B cell (primary cell): ENCODE data around the gene ANXA7. TPM values are rescaled to one million over a fixed set of nuclear protein-coding genes. Genes with fewer than 3 reads are reported as not detected.
A peak's percentile ranks its signal among the peaks of the same experiment; 100 is the strongest.

Experiments
- ATAC-seq: fragments of 200-7000 bp; cut with Tn5 transposase; one replicate; pipeline ENCODE4 v1.10.0; 2021; ENCODE audit warnings: low read depth, mild to moderate bottlenecking, moderate number of reproducible peaks, moderate library complexity
- CTCF ChIA-PET: fragments of 350-600 bp; sonication (Branson Sonifier 250); formaldehyde crosslinking; loops from one replicate; lab custom pipeline; 2021; ENCODE audit warnings: antibody characterized with exemption, inconsistent platforms; lab: Charles Lee
- POLR2A ChIA-PET: fragments of 350-600 bp; sonication (Branson Sonifier 250); formaldehyde crosslinking; loops from one replicate; lab custom pipeline; 2021; ENCODE audit warnings: antibody characterized with exemption; lab: Charles Lee
- DNase-seq: peaks from one replicate; pipeline ENCODE4 v3.0.0; 2013
- H2AFZ ChIP-seq: 2 replicates; pipeline ENCODE4 v1.6.1; 2012; ENCODE audit warnings: mild to moderate bottlenecking, low read depth, low read length; ENCODE audit not compliant: insufficient read depth, poor library complexity, severe bottlenecking
- H3K27ac ChIP-seq, 2 donors: 1 replicate in 1 of 2; 2 replicates in 1 of 2; pipeline ENCODE4 v1.5.1; 2012 to 2013; ENCODE audit warnings: low read length in 2 of 2, mild to moderate bottlenecking in 2 of 2, moderate library complexity in 1 of 2
- H3K27me3 ChIP-seq, 4 experiments: fragments of 200-600 bp in 1 of 4; sonication (generic) in 1 of 4; replicated peaks in 1 of 4; 1 replicate in 2 of 4; 2 replicates in 2 of 4; pipeline versions ENCODE4 v1.6.1 to v1.7.0; 2013 to 2016; ENCODE audit warnings: low read length in 3 of 4, mild to moderate bottlenecking in 2 of 4, mixed read lengths in 1 of 4, moderate library complexity in 1 of 4; ENCODE audit not compliant: insufficient read depth in 4 of 4, control insufficient read depth in 3 of 4; ENCODE audit errors: control extremely low read depth in 1 of 4
- H3K36me3 ChIP-seq, 2 experiments: replicated peaks in 1 of 2; 1 replicate in 1 of 2; 2 replicates in 1 of 2; pipeline versions ENCODE4 v1.6.1 to v1.7.1; 2013; ENCODE audit warnings: low read length in 1 of 2; ENCODE audit not compliant: insufficient read depth in 2 of 2, control insufficient read depth in 1 of 2; ENCODE audit errors: control extremely low read depth in 1 of 2, extremely low read depth in 1 of 2
- H3K4me1 ChIP-seq, 2 donors: fragments of 200-600 bp in 1 of 2; sonication (generic) in 1 of 2; 1 replicate in 1 of 2; 2 replicates in 1 of 2; pipeline versions ENCODE4 v1.5.1 to v1.6.1; 2013 to 2017; ENCODE audit warnings: low read length in 2 of 2; ENCODE audit not compliant: control insufficient read depth in 2 of 2, insufficient read depth in 2 of 2
- H3K4me2 ChIP-seq: replicated peaks from 2 replicates; pipeline ENCODE3; 2012; ENCODE audit warnings: mild to moderate bottlenecking, low read depth, low read length; ENCODE audit not compliant: poor library complexity, severe bottlenecking
- H3K4me3 ChIP-seq, 5 experiments: fragments of 200-600 bp in 1 of 5; sonication (generic) in 1 of 5; 1 replicate in 3 of 5; 2 replicates in 2 of 5; pipeline versions ENCODE4 v1.5.1 to v1.7.0; 2011 to 2016; ENCODE audit warnings: low read length in 4 of 5, mild to moderate bottlenecking in 4 of 5, low read depth in 2 of 5, control low read depth in 1 of 5, moderate library complexity in 1 of 5; ENCODE audit not compliant: insufficient read depth in 1 of 5; ENCODE audit errors: control extremely low read depth in 1 of 5, extremely low read depth in 1 of 5
- H3K79me2 ChIP-seq: fragments of 200-600 bp; sonication (generic); one replicate; pipeline ENCODE4 v1.6.0; 2016; ENCODE audit warnings: low read length; ENCODE audit not compliant: control insufficient read depth, insufficient read depth
- H3K9ac ChIP-seq: fragments of 200-600 bp; sonication (generic); 2 replicates; pipeline ENCODE4 v1.6.1; 2017; ENCODE audit warnings: mild to moderate bottlenecking, low read length, moderate library complexity
- H3K9me3 ChIP-seq, 3 donors: one replicate each; pipeline versions ENCODE4 v1.6.1 to v1.7.1; 2013; ENCODE audit warnings: low read length in 2 of 3; ENCODE audit not compliant: control insufficient read depth in 2 of 3, insufficient read depth in 1 of 3; ENCODE audit errors: control extremely low read depth in 1 of 3
- H4K20me1 ChIP-seq: 2 replicates; pipeline ENCODE4 v1.6.0; 2012; ENCODE audit warnings: mild to moderate bottlenecking, low read length; ENCODE audit not compliant: insufficient read depth, control insufficient read depth, poor library complexity, severe bottlenecking
- H3K27ac Mint-ChIP-seq: one replicate; pipeline ENCODE4 v1.8.0; 2021; ENCODE audit warnings: mixed read lengths
- H3K27me3 Mint-ChIP-seq: one replicate; pipeline ENCODE4 v1.8.0; 2021; ENCODE audit warnings: mixed read lengths
- H3K4me1 Mint-ChIP-seq: one replicate; pipeline ENCODE4 v1.8.0; 2021; ENCODE audit warnings: mixed read lengths
- H3K4me3 Mint-ChIP-seq: one replicate; pipeline ENCODE4 v1.8.0; 2021; ENCODE audit warnings: mixed read lengths
- H3K9me3 Mint-ChIP-seq: one replicate; pipeline ENCODE4 v1.8.0; 2022; ENCODE audit warnings: mixed read lengths; ENCODE audit not compliant: insufficient read depth
- EZH2 ChIP-seq: IDR thresholded peaks from 2 replicates; pipeline ENCODE4 v1.6.1; 2012; ENCODE audit warnings: borderline replicate concordance, low read depth, mild to moderate bottlenecking, moderate library complexity, low read length; ENCODE audit not compliant: insufficient read depth, poor library complexity, severe bottlenecking
- WGBS: methylation state at CpG from one replicate; pipeline ENCODE4 v1.1.5; 2013; ENCODE audit warnings: missing lambda C conversion rate; ENCODE audit not compliant: insufficient coverage; 5-methylcytosine and 5-hydroxymethylcytosine counted together
- intact Hi-C: fragments of 100-400 bp; cut with micrococcal nuclease; formaldehyde crosslinking; loops from one replicate; pipeline ENCODE4 v1.10.0; 2022
- polyA plus RNA-seq: library from polyadenylated mRNA; depleted of rRNA; stranded (reverse); fragments of >200 nt; gene quantifications from 2 replicates; pipeline ENCODE4 v1.2.3, GENCODE V29; 2012
- total RNA-seq, 2 donors: library from RNA; stranded (reverse); fragments of 120-200 nt in 1 of 2; gene quantifications; 1 replicate in 1 of 2; 2 replicates in 1 of 2; pipeline versions ENCODE4 v1.2.3 to v1.2.4, GENCODE V29; 2013 to 2022
- TF ChIP-seq, protein P1 (sequence below): fragments of 200-600 bp; IDR thresholded peaks from one replicate; pipeline ENCODE4 v1.8.0; 2022; ENCODE audit warnings: antibody characterized with exemption, mild to moderate bottlenecking

ANXA7 gene
- total and polyA plus RNA-seq, 2 donors (not counting 1 experiment from before 2014, with no cell fraction given), result 43.4 to 90.0 TPM

DNA sequence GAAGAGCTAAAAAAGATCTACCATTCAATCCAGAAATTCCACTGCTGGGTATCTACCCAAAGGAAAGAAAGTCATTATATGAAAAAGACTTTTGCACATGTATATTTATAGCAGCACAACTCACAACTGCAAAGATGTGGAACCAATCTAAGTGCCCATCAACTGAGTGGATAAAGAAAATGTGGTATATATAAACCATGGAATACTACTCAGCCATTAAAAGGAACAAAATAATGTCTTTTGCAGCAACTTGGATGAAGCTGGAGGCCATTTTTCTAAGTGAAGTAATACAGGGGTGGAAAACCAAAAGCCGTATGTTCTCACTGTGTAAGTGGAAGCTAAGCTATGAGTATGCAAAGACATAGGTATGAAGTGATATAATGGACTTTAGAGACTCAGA lies 3.0 kb downstream of the ANXA7 start:
- Mint-ChIP-seq H3K4me3 (peak overlapping the region; percentile 16), H3K4me1 (peaks cover 60% of the 10 kb centered on the region), H3K27ac (no peak overlapping the region), H3K27me3 (no peaks in the 10 kb centered on the region), H3K9me3 (no peaks in the 10 kb centered on the region)
- ATAC-seq (no peak), DNase-seq (no peak)
- ChIA-PET CTCF (no interaction called here), POLR2A (no interaction called here)
- Histone ChIP-seq H3K9ac (no peak overlapping the region), H3K4me2 (no peak overlapping the region), H3K79me2 (peaks cover 79% of the 10 kb centered on the region), H3K4me3 (no peak overlapping the region), H3K36me3 (peaks cover 2 to 6% of the 10 kb centered on the region in 2 experiments), H3K27ac (no peak overlapping the region), H3K27me3 (no peaks in the 10 kb centered on the region), H3K4me1 (peaks cover 18 to 21% of the 10 kb centered on the region in 2 donors), H3K9me3 (no peaks in the 10 kb centered on the region), H4K20me1 (peaks cover 47% of the 10 kb centered on the region), H2AFZ (no peak overlapping the region)
- no peak for TF ChIP-seq EZH2
- TF ChIP-seq, protein P1, sequence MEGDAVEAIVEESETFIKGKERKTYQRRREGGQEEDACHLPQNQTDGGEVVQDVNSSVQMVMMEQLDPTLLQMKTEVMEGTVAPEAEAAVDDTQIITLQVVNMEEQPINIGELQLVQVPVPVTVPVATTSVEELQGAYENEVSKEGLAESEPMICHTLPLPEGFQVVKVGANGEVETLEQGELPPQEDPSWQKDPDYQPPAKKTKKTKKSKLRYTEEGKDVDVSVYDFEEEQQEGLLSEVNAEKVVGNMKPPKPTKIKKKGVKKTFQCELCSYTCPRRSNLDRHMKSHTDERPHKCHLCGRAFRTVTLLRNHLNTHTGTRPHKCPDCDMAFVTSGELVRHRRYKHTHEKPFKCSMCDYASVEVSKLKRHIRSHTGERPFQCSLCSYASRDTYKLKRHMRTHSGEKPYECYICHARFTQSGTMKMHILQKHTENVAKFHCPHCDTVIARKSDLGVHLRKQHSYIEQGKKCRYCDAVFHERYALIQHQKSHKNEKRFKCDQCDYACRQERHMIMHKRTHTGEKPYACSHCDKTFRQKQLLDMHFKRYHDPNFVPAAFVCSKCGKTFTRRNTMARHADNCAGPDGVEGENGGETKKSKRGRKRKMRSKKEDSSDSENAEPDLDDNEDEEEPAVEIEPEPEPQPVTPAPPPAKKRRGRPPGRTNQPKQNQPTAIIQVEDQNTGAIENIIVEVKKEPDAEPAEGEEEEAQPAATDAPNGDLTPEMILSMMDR, result no peak
- no CpG with 5 or more reads among the region's 1 CpG for WGBS
- intact Hi-C loops, result no loop called here

- ChIA-PET POLR2A (interaction anchor here (0.6 kb wide), 1 partner anchor 313 kb away, joined by 4 read pairs; no protein-coding TSS in a partner anchor), CTCF (interaction anchor here (0.6 kb wide), 1 partner anchor 100 kb away, joined by 6 read pairs; no protein-coding TSS in a partner anchor)
- peaks cover 56% of the 10 kb centered on the region for H3K4me1 Mint-ChIP-seq
- intact Hi-C loops, result no loop called here
- no peak overlapping the region for H3K4me3 ChIP-seq
- ATAC-seq (no peak), DNase-seq (no peak)
- no peak overlapping the region for H3K4me2 ChIP-seq
- no peak overlapping the region for H3K27ac ChIP-seq
- H3K9me3 ChIP-seq, result no peaks in the 10 kb centered on the region
- H3K4me1 ChIP-seq, result peaks cover 11 to 14% of the 10 kb centered on the region in 2 donors
- no CpG with 5 or more reads among the region's 4 CpGs for WGBS
- peaks cover 55% of the 10 kb centered on the region for H4K20me1 ChIP-seq
- no peak overlapping the region for H3K4me3 Mint-ChIP-seq
- H3K9me3 Mint-ChIP-seq, result no peaks in the 10 kb centered on the region
- no peak overlapping the region for H3K9ac ChIP-seq
- peaks cover 2 to 6% of the 10 kb centered on the region in 2 experiments for H3K36me3 ChIP-seq
- TF ChIP-seq, protein P1, result no peak
- TF ChIP-seq EZH2, result no peak
- H3K79me2 ChIP-seq, result peaks cover 98% of the 10 kb centered on the region
- H3K27me3 ChIP-seq, result no peaks in the 10 kb centered on the region
- H2AFZ ChIP-seq, result no peak overlapping the region
- H3K27ac Mint-ChIP-seq, result no peak overlapping the region
- no peaks in the 10 kb centered on the region for H3K27me3 Mint-ChIP-seq
Observed at GRCh38 chr10:73408978-73409521, 4.8 kb downstream of the ANXA7 start.
